Measurements from ENCODE around the gene PEG3. TPM values are rescaled to one million over a fixed set of nuclear protein-coding genes. Genes with fewer than 3 reads are reported as not detected.

PEG3 gene
- total and polyA plus RNA-seq, 2 donors (not counting 1 experiment from before 2014, with no cell fraction given) = 0.01 TPM; not detected in 1

GRCh38 chr19:56832352-56832928 is 8.1 kb downstream of the PEG3 start:
- H3K27me3 ChIP-seq (replicated peaks in 1 of 4; ENCODE audit: control extremely low read depth in 1 of 4, control insufficient read depth in 3 of 4, insufficient read depth in 4 of 4, low read length in 3 of 4) = peaks cover 0 to 5% (median 0%) of the 10 kb centered on the region in 4 experiments
- TF ChIP-seq CTCF (IDR thresholded peaks at IDR 0.05) (no peak), EZH2 (IDR thresholded peaks at IDR 0.05; ENCODE audit: borderline replicate concordance, insufficient read depth, low read depth, low read length, poor library complexity, severe bottlenecking) (no peak)
- H3K36me3 ChIP-seq (replicated peaks in 1 of 2; ENCODE audit: control extremely low read depth in 1 of 2, control insufficient read depth in 1 of 2, extremely low read depth in 1 of 2, insufficient read depth in 2 of 2, low read length in 1 of 2) = no peaks in the 10 kb centered on the region
- WGBS (ENCODE audit: insufficient coverage) = 85% methylated on average over 2 of the region's 5 CpGs
- H2AFZ ChIP-seq (ENCODE audit: insufficient read depth, low read depth, low read length, poor library complexity, severe bottlenecking) = no peak overlapping the region
- H3K4me2 ChIP-seq (replicated peaks; ENCODE audit: low read depth, low read length, poor library complexity, severe bottlenecking) = no peak overlapping the region
- Mint-ChIP-seq H3K4me3 (no peak overlapping the region), H3K27me3 (peaks cover 5% of the 10 kb centered on the region), H3K27ac (no peak overlapping the region), H3K4me1 (no peaks in the 10 kb centered on the region), H3K9me3 (ENCODE audit: insufficient read depth) (peaks cover 24% of the 10 kb centered on the region)
- no peaks in the 10 kb centered on the region for H3K79me2 ChIP-seq (ENCODE audit: control insufficient read depth, insufficient read depth, low read length)
- no peak overlapping the region for H3K4me3 ChIP-seq (ENCODE audit: control extremely low read depth in 1 of 5, extremely low read depth in 1 of 5, insufficient read depth in 1 of 5, low read depth in 2 of 5, low read length in 4 of 5)
- H3K27ac ChIP-seq (ENCODE audit: low read length in 2 of 2) = no peak overlapping the region
- no peaks in the 10 kb centered on the region for H3K4me1 ChIP-seq (ENCODE audit: control insufficient read depth in 2 of 2, insufficient read depth in 2 of 2, low read length in 2 of 2)
- intact Hi-C loops (cut with micrococcal nuclease) = no loop called here
- peaks cover 0 to 24% (median 1%) of the 10 kb centered on the region in 3 donors for H3K9me3 ChIP-seq (ENCODE audit: control extremely low read depth in 1 of 3, control insufficient read depth in 2 of 3, insufficient read depth in 1 of 3, low read length in 2 of 3)
- CTCF ChIA-PET = no interaction called here
- no peak overlapping the region for H3K9ac ChIP-seq (ENCODE audit: low read length)
- POLR2A ChIA-PET = no interaction called here
- no peak for DNase-seq
- H4K20me1 ChIP-seq (ENCODE audit: control insufficient read depth, insufficient read depth, low read length, poor library complexity, severe bottlenecking) = no peaks in the 10 kb centered on the region
- ATAC-seq (ENCODE audit: low read depth) = no peak

- Histone ChIP-seq H3K27me3 (replicated peaks in 1 of 4; ENCODE audit: control extremely low read depth in 1 of 4, control insufficient read depth in 3 of 4, insufficient read depth in 4 of 4, low read length in 3 of 4) (no peaks in the 10 kb centered on the region), H2AFZ (ENCODE audit: insufficient read depth, low read depth, low read length, poor library complexity, severe bottlenecking) (no peak overlapping the region), H3K4me1 (ENCODE audit: control insufficient read depth in 2 of 2, insufficient read depth in 2 of 2, low read length in 2 of 2) (no peaks in the 10 kb centered on the region), H4K20me1 (ENCODE audit: control insufficient read depth, insufficient read depth, low read length, poor library complexity, severe bottlenecking) (no peaks in the 10 kb centered on the region), H3K9me3 (ENCODE audit: control extremely low read depth in 1 of 3, control insufficient read depth in 2 of 3, insufficient read depth in 1 of 3, low read length in 2 of 3) (peaks cover 0 to 13% (median 0%) of the 10 kb centered on the region in 3 donors), H3K79me2 (ENCODE audit: control insufficient read depth, insufficient read depth, low read length) (no peaks in the 10 kb centered on the region), H3K9ac (ENCODE audit: low read length) (no peak overlapping the region), H3K4me3 (ENCODE audit: control extremely low read depth in 1 of 5, extremely low read depth in 1 of 5, insufficient read depth in 1 of 5, low read depth in 2 of 5, low read length in 4 of 5) (no peak overlapping the region), H3K4me2 (replicated peaks; ENCODE audit: low read depth, low read length, poor library complexity, severe bottlenecking) (no peak overlapping the region), H3K36me3 (replicated peaks in 1 of 2; ENCODE audit: control extremely low read depth in 1 of 2, control insufficient read depth in 1 of 2, extremely low read depth in 1 of 2, insufficient read depth in 2 of 2, low read length in 1 of 2) (no peaks in the 10 kb centered on the region), H3K27ac (ENCODE audit: low read length in 2 of 2) (no peak overlapping the region)
- intact Hi-C loops (cut with micrococcal nuclease) = no loop called here
- Mint-ChIP-seq H3K9me3 (ENCODE audit: insufficient read depth) (peaks cover 23% of the 10 kb centered on the region), H3K4me1 (no peaks in the 10 kb centered on the region), H3K4me3 (no peak overlapping the region), H3K27me3 (peaks cover 5% of the 10 kb centered on the region), H3K27ac (no peak overlapping the region)
- 80% methylated on average over 1 of the region's 2 CpGs for WGBS (ENCODE audit: insufficient coverage)
- no peak for DNase-seq
- ATAC-seq (ENCODE audit: low read depth) = no peak
- CTCF ChIA-PET = no interaction called here
- no peak for TF ChIP-seq CTCF (IDR thresholded peaks at IDR 0.05)
- TF ChIP-seq EZH2 (IDR thresholded peaks at IDR 0.05; ENCODE audit: borderline replicate concordance, insufficient read depth, low read depth, low read length, poor library complexity, severe bottlenecking) = no peak
- POLR2A ChIA-PET = no interaction called here
These were observed 9.3 kb downstream of the PEG3 start for GRCh38 chr19:56831255-56831654.

All from B cell (primary cell).